Lung (tissue), 12 donors: Measurements from ENCODE around the gene AP4B1. TPM values are rescaled to one million over a fixed set of nuclear protein-coding genes. Genes with fewer than 3 reads are reported as not detected.
A peak's percentile ranks its signal among the peaks of the same experiment; 100 is the strongest.

Source experiments
- ATAC-seq: fragments of 200-7000 bp; cut with Tn5 transposase; one replicate; pipeline ENCODE4 v1.9.1; 2020; ENCODE audit warnings: moderate number of reproducible peaks; ENCODE audit not compliant: insufficient read depth, low FRiP score
- DNase-seq, 3 donors: peaks; one replicate each; pipeline ENCODE4 v3.0.0-alpha.2; 2013 to 2017
- H3K27ac ChIP-seq, 2 donors: one replicate each; pipeline ENCODE4 v1.5.1; 2013; ENCODE audit warnings: mild to moderate bottlenecking in 2 of 2, moderate library complexity in 2 of 2, control low read depth in 1 of 2, inconsistent platforms in 1 of 2, low read depth in 1 of 2, low read length in 1 of 2
- H3K27me3 ChIP-seq, 3 donors: one replicate each; pipeline ENCODE4 v1.5.1; 2013; ENCODE audit warnings: low read length in 2 of 3; ENCODE audit not compliant: control insufficient read depth in 3 of 3, insufficient read depth in 3 of 3
- H3K36me3 ChIP-seq, 4 donors: one replicate each; pipeline ENCODE4 v1.5.1; 2013; ENCODE audit warnings: low read length in 4 of 4, mild to moderate bottlenecking in 1 of 4, moderate library complexity in 1 of 4; ENCODE audit not compliant: control insufficient read depth in 4 of 4, insufficient read depth in 4 of 4
- H3K4me1 ChIP-seq, 5 donors: one replicate each; pipeline ENCODE4 v1.5.1; 2013; ENCODE audit warnings: low read length in 5 of 5, mild to moderate bottlenecking in 2 of 5, moderate library complexity in 1 of 5; ENCODE audit not compliant: control insufficient read depth in 5 of 5, insufficient read depth in 5 of 5
- H3K4me3 ChIP-seq: one replicate; pipeline ENCODE4 v1.5.1; 2013; ENCODE audit warnings: mild to moderate bottlenecking, control low read depth, moderate library complexity
- H3K9ac ChIP-seq, 2 donors: one replicate each; pipeline ENCODE4 v1.5.1; 2013; ENCODE audit warnings: low read length in 2 of 2, control low read depth in 1 of 2; ENCODE audit not compliant: insufficient read depth in 1 of 2
- H3K9me3 ChIP-seq, 4 donors: one replicate each; pipeline ENCODE4 v1.5.1; 2013; ENCODE audit warnings: low read length in 3 of 4, mild to moderate bottlenecking in 1 of 4, moderate library complexity in 1 of 4; ENCODE audit not compliant: control insufficient read depth in 4 of 4, insufficient read depth in 3 of 4
- CTCF ChIP-seq: IDR thresholded peaks from 2 replicates; pipeline ENCODE4 v1.5.1; 2012; ENCODE audit warnings: mild to moderate bottlenecking; ENCODE audit errors: control extremely low read depth, extremely low read depth
- WGBS, 2 donors: extraction: QIAGEN DNeasy Blood & Tissue Kit; methylation state at CpG; one replicate each; pipeline ENCODE4 v1.1.7; 2013; 5-methylcytosine and 5-hydroxymethylcytosine counted together
- polyA plus RNA-seq, 2 donors: library from polyadenylated mRNA; stranded (reverse); fragments of 200-250 nt; gene quantifications; one replicate each; pipeline ENCODE4 v1.2.1, GENCODE V29; 2013
- total RNA-seq, 2 donors: library from RNA; depleted of rRNA in 1 of 2; stranded (reverse); fragments of >200 nt in 1 of 2; gene quantifications; one replicate each; pipeline ENCODE4 v1.2.1, GENCODE V29; 2014 to 2021
- donor health status: control.
- donor health status: control.
- donor health status: Bipolar disorder and iron deficiency.
- donor health status: healthy.
- donor health status: DM: yes; HTN: yes; CAD: no.

The AP4B1 gene
- total and polyA plus RNA-seq, 4 donors, result 12.8 to 43.9 (median 18.9) TPM

GRCh38 chr1:113928187-113928930 lies 23.8 kb upstream of the AP4B1 start:
- Histone ChIP-seq H3K27me3 (no peaks in the 10 kb centered on the region), H3K27ac (peak overlapping the region; percentile 95 to 100), H3K9ac (peak overlapping the region; percentile 94 to 99), H3K36me3 (peaks cover 0 to 3% (median 0%) of the 10 kb centered on the region in 4 donors), H3K4me1 (peaks cover 0 to 25% (median 10%) of the 10 kb centered on the region in 5 donors), H3K9me3 (no peaks in the 10 kb centered on the region), H3K4me3 (peak overlapping the region; percentile 92)
- DNase-seq (peak in 1 of 3 donors; percentile 54), ATAC-seq (no peak)
- TF ChIP-seq CTCF, result no peak
- WGBS, 2 donors, result 11 to 13% methylated on average over 6 of the region's 6 CpGs

DNA sequence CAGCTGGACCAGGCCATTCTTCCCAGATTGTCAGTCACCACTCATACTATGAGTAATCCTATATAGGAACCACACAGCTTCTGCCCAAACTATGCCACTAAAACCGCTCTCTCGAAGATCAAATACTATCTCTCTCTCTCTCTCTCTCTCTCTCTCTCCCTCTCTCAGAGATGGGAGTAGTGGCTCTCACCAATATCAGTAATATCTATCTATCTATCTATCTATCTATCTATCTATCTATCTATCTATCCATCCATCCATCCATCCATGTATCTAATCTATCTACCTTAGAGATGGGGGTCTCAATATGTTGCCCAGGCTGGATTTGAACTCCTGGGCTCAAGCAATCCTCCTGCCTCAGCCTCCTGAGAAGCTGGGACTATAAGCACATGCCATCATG lies 19.9 kb upstream of the AP4B1 start:
- Histone ChIP-seq H3K27me3 (no peaks in the 10 kb centered on the region), H3K27ac (no peak overlapping the region), H3K4me1 (peaks cover 0 to 6% (median 0%) of the 10 kb centered on the region in 5 donors), H3K36me3 (peaks cover 0 to 3% (median 0%) of the 10 kb centered on the region in 4 donors), H3K9me3 (no peaks in the 10 kb centered on the region), H3K9ac (no peak overlapping the region), H3K4me3 (no peak overlapping the region)
- DNase-seq (no peak), ATAC-seq (no peak)
- no peak for TF ChIP-seq CTCF
- 97 to 98% methylated on average over 2 of the region's 2 CpGs for WGBS, 2 donors

DNA sequence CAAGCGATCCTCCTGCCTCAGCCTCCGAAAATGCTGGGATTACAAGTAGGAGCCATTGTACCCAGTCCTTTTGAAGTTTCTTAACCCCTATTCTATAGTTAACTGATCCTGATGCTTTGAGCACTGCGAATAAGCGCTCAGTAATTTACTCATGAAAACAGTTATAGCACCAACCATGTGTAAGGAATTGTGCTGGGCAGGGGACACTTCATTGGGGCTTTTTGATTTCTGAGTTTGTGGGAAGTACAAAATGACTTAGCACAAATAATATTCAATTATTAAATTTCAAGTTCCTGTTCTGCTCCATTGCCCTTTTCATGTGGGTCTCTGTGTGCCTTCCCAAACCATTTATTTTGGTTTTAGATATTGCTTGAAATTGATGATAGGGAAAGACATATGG lies 18.4 kb upstream of the AP4B1 start:
- peaks cover 0 to 3% (median 0%) of the 10 kb centered on the region in 5 donors for H3K4me1 ChIP-seq
- H3K27me3 ChIP-seq, result no peaks in the 10 kb centered on the region
- DNase-seq, result no peak
- WGBS, 2 donors, result 94 to 98% methylated on average over 4 of the region's 4 CpGs
- H3K9ac ChIP-seq, result no peak overlapping the region
- H3K36me3 ChIP-seq, result no peaks in the 10 kb centered on the region
- no peak overlapping the region for H3K27ac ChIP-seq
- TF ChIP-seq CTCF, result no peak
- H3K4me3 ChIP-seq, result no peak overlapping the region
- no peak for ATAC-seq
- H3K9me3 ChIP-seq, result no peaks in the 10 kb centered on the region

DNA sequence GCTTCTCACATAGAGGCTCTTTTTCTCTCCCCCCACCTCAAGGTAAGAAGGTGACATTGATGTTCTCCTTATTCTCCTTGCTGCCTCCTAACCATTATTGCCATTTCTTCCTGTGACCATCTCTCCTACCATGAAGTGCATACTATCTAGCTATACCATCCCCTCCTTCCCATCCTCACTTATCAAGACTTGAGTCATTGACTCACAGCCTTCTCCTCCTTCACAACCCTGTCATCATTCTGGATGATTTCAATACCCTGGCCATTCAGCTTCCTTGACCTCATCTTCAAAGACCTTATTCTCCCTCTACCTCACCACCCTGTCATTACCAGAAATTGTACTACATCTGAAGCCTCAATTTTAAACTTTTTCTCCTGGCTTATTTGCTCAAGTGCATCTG lies 13.6 kb upstream of the AP4B1 start:
- Histone ChIP-seq H3K4me1 (peaks cover 0 to 2% (median 0%) of the 10 kb centered on the region in 5 donors), H3K9ac (no peak overlapping the region), H3K27me3 (no peaks in the 10 kb centered on the region), H3K27ac (no peak overlapping the region), H3K36me3 (no peaks in the 10 kb centered on the region), H3K9me3 (no peaks in the 10 kb centered on the region), H3K4me3 (no peak overlapping the region)
- no peak for TF ChIP-seq CTCF
- ATAC-seq (no peak), DNase-seq (no peak)
